ENCODE measurements around the gene VSX1. TPM values are rescaled to one million over a fixed set of nuclear protein-coding genes. Genes with fewer than 3 reads are reported as not detected.

The VSX1 gene
- total and polyA plus RNA-seq, 9 of the 15 experiments (the other 6 are each of a cell fraction or from before 2014, with no cell fraction given), result not detected

- TF ChIP-seq RREB1 (CRISPR knock-in tag; IDR thresholded peaks at IDR 0.05) (no peak), RNF219 (CRISPR knock-in tag; IDR thresholded peaks at IDR 0.05) (no peak), ZFX (CRISPR knock-in tag; IDR thresholded peaks at IDR 0.05) (no peak), CSDE1 (IDR thresholded peaks at IDR 0.05) (no peak), SMAD1 (IDR thresholded peaks at IDR 0.05; ENCODE audit: low read depth, low read length, partially characterized antibody) (no peak)
Measured at GRCh38 chr20:25054995-25055629, 26.8 kb downstream of the VSX1 start (continued).

All from K562 (cell line).